Fibroblast of peridontal ligament (primary cell): ENCODE measurements around the gene IL19.
A peak's percentile ranks its signal among the peaks of the same experiment; 100 is the strongest.
"Not testable (repeated sequence)": the region's sequence is repeated elsewhere in the genome, so short reads cannot be mapped to it uniquely, and the experiment has no call there.

ENCODE experiments used
- DNase-seq: peaks from one replicate; pipeline ENCODE4 v3.0.0-alpha.2; 2010; ENCODE audit errors: extremely low read depth

The IL19 gene

GRCh38 chr1:206833106-206833680 is 62.6 kb downstream of the IL19 start:
- DNase-seq, result no peak

GRCh38 chr1:206833801-206834200 is 63.2 kb downstream of the IL19 start:
- DNase-seq, result no peak

- no peak for DNase-seq
These were observed 63.6 kb downstream of the IL19 start for GRCh38 chr1:206834217-206834616.

GRCh38 chr1:206834711-206835110 is 64.1 kb downstream of the IL19 start:
- DNase-seq, result no peak

GRCh38 chr1:206835186-206835585 is 64.6 kb downstream of the IL19 start:
- DNase-seq, result no peak

- DNase-seq, result no peak
These were observed 65.5 kb downstream of the IL19 start for GRCh38 chr1:206836111-206836510.

- no peak for DNase-seq
These were observed 68.5 kb downstream of the IL19 start for GRCh38 chr1:206839006-206839560.

GRCh38 chr1:206839857-206840256 is 69.3 kb downstream of the IL19 start:
- peak; percentile 71 for DNase-seq

- no peak for DNase-seq
These were observed 71.2 kb downstream of the IL19 start for GRCh38 chr1:206841609-206842323.

GRCh38 chr1:206842854-206843253 is 72.3 kb downstream of the IL19 start:
- DNase-seq, result no peak

- DNase-seq, result no peak
These were observed 73.1 kb downstream of the IL19 start for GRCh38 chr1:206843626-206844025.

- no peak for DNase-seq
These were observed 75.9 kb downstream of the IL19 start for GRCh38 chr1:206846487-206846886.

GRCh38 chr1:206847337-206847834 is 76.8 kb downstream of the IL19 start:
- DNase-seq, result no peak

- no peak for DNase-seq
These were observed 77.4 kb downstream of the IL19 start for GRCh38 chr1:206847946-206848345.

- DNase-seq, result peak; percentile 45
These were observed 79.8 kb downstream of the IL19 start for GRCh38 chr1:206850401-206850800.

- peak; percentile 95 for DNase-seq
These were observed 80.9 kb downstream of the IL19 start for GRCh38 chr1:206851341-206852010.

- DNase-seq, result not testable (repeated sequence)
These were observed 82.1 kb downstream of the IL19 start for GRCh38 chr1:206852662-206853061.

GRCh38 chr1:206853696-206854095 is 83.1 kb downstream of the IL19 start:
- not testable (repeated sequence) for DNase-seq

GRCh38 chr1:206854401-206855129 is 84.0 kb downstream of the IL19 start:
- DNase-seq, result no peak

GRCh38 chr1:206855859-206856258 is 85.3 kb downstream of the IL19 start:
- no peak for DNase-seq

- no peak for DNase-seq
These were observed 86.3 kb downstream of the IL19 start for GRCh38 chr1:206856674-206857464.
